Raji (cell line): Measurements from ENCODE around the gene LGALS1.
A peak's percentile ranks its signal among the peaks of the same experiment; 100 is the strongest.

Experiments used
- POLR2A ChIP-seq: IDR thresholded peaks from 2 replicates; pipeline ENCODE4 v1.6.1; 2011; ENCODE audit warnings: low read depth, low read length, control low read depth; ENCODE audit not compliant: insufficient read depth

Gene LGALS1

DNA sequence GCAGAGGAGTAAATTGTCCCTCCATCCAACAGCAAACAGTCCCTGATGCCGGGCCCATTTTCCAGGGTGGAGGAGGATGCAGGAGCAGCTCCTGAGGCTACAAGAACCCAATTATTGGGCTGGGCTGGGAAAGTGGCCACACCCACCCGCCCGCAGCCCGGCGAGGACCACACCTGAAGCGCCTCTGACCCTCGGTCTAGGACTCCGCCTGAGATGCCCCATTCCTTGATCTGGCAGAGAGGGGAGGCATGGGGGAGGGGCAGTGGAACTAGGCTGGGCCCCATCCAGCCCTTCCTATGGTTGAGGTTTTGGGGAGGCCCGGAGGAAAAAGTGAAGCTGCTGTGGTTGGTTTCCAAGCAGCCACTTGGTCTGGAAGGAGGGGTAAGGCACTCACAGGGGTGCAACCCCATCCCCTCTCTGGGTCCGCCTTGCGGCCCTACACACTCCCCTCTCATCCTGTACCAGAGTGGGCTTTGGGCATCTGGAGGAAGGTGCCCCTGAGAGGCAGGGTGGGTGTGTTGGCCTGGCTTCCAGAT lies 2.4 kb upstream of the LGALS1 start:
- TF ChIP-seq POLR2A: no peak

GRCh38 chr22:37674248-37674647 lies 1.2 kb upstream of the LGALS1 start:
- TF ChIP-seq POLR2A: no peak

DNA sequence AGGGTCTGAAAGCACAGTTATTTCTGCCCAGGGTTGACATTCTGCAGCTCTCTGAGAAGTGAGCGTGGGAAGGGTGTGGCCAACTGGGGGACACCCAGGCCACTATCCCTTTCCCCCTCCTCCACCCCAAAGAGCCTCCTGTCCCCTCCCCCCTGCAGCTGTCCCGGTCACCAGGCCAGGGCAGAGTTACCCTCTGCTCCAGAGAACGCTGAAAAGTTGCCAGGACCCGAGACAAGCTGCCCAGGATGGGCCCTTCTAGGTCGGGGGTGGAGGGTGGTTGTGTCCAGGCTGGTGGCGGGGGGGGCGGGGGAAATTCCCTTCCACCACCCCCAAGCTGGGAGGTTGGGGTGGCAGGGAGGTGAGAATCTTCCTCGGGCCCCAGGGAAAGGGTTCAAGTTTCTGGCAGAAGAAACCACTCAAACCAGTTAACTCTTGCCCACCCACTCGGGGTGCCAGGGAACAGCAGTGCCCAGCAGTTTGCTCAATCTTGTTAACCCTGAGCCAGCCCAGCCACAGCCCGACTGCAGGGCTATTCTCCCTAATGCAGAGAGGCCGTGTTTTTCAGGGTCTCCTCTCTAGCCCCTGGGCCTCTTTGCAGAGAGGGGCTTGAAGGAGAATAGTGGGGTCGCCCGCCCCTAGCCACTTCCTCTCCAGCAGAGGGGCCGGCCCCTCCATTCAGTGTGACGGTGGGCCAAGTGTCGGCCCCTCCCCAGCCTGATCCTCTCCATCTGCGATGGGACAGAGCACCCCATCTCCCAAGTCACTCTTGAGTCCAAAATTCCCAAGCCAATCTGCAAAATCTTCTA lies 697 bp downstream of the LGALS1 start:
- TF ChIP-seq POLR2A: no peak

DNA sequence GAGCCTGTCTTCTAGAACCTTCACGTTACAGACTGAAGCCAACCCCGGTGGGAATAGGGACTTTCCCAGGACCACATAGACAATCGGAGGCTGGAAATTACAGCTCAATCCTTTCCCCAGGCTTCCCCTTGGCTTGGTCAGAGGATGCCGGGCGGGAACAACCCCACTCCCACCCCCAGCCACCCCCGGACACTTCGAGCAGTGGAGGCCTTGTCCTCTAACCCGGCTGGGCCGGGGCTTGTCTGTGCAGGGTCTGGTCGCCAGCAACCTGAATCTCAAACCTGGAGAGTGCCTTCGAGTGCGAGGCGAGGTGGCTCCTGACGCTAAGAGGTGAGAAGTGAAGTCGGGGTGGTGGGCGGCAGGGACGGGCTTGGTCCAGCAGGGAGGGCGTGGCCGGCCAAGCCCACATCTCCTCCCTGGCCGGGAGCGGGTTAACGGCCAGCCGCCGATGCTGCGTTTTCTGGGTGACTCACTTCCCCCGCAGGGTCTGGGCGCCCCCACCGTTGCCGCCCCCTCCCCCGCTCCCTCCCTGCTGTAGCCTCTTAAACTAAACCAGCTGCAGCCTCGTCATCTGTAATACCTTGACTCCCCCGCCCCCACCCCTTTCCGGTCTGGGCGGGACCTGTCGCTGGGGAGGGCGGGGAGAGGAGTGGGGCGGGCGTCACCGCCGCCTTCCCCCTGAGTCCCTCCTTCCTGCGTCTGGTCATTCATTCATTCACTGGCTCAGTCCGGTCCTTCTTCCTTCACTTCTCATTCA lies 1.5 kb downstream of the LGALS1 start:
- peak; percentile 35; the same call in 1 of the 2 replicates for TF ChIP-seq POLR2A

DNA sequence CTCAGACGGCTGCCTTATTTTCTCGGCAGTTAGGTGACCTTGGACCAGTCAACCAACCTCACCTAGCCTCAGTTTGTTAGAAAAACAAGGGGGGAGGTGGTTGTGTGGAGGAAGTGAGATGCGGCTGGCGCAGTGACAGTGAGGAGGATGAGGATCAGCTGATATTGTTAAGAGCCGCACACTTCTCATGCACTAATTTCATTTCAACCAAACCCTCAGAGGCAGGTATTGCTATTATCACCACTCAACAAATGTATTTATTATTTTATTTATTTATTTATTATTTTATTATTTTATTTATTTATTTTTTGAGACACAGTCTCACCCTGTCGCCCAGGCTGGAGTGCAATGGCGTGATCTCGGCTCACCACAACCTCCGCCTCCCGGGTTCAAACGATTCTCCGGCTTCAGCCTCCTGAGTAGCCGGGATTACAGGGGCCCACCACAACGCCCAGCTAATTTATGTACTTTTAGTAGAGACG lies 2.1 kb downstream of the LGALS1 start:
- TF ChIP-seq POLR2A: no peak

DNA sequence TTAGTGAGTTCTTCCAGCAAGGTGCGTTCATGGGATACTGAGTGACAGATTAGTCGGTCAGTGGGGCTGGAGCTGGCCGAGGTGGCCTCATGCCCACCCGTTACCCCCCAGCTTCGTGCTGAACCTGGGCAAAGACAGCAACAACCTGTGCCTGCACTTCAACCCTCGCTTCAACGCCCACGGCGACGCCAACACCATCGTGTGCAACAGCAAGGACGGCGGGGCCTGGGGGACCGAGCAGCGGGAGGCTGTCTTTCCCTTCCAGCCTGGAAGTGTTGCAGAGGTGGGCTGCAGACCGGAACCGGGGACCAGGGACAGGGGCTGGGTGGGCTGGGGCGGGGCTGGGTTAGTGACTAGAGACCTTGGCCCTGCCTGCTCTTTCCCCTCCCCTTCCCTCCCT lies 2.9 kb downstream of the LGALS1 start:
- TF ChIP-seq POLR2A: no peak

GRCh38 chr22:37679670-37680069 lies 4.2 kb downstream of the LGALS1 start:
- TF ChIP-seq POLR2A: no peak

- TF ChIP-seq POLR2A: no peak
These were observed 4.9 kb downstream of the LGALS1 start for GRCh38 chr22:37680191-37680851.

DNA sequence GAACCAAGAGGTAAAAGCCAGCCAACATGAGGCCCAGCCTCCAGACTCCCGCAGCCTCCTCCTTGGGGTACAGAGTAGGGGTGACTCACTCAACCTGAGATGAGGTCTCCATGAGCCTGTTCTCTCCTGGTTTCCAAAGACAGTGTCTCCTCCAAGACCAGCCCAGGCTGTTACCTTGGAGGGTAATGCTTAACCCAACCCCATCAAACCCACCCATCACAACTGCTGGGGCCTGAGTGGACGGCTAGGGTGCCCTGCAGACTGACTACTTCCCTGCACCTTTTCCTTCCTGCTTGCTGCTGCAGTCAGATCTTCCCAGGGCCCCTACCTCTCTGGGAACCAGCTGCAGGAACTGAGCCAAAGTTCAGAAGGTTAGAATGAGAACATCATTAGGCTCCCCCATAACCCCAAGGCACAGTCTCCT lies 5.6 kb downstream of the LGALS1 start:
- TF ChIP-seq POLR2A: no peak

GRCh38 chr22:37681556-37682049 lies 6.2 kb downstream of the LGALS1 start:
- no peak for TF ChIP-seq POLR2A

GRCh38 chr22:37684803-37685615 lies 9.6 kb downstream of the LGALS1 start:
- no peak for TF ChIP-seq POLR2A

DNA sequence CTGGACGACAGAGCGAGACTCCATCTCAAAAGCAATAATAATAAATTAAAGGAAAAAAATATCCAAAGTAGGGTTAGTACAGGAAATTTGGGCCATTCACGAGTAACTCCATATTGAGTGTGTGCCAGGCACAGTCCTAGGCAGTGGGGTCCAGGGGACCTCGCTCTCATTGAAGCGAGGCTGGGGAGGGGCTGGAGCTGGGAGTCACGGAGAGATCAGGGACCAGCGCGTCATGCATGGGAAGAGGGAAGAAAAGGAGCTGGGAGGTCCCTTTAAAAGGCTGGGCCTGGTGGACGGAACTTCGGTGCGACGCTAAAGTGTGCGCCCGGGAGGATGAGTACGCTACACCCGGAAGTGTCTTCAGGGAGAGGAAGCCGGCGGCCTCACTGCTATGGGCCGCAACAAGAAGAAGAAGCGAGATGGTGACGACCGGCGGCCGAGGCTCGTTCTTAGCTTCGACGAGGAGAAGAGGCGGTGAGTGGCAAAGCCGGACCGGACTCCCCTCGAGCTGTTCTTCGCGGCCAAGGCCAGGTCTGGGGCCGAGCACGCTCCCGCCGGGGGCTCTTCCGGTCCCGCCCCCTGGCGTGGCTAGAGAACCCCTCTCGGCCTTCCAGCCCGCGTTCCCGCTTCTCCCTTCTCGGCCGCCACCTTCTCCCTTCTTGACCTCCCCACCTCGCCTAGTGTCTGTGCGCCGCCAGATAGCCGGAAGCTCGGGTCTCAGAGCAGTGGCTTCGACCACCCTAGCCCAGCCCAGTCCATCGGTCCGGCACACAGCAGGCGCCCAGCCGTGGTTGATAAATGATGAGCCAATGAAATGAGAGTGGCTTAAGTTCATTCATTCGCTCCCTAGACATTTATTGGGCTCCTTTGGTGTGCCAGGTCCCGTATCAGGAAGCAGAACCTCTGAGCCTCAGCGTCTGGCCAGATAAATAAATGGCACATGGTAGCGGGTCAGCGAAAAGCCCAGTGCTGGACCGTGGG lies 10.9 kb downstream of the LGALS1 start, which contains the start of gene NOL12:
Gene NOL12, plus strand, starts transcription at position 342 of the 981 bp plus-strand sequence. Its CDS starts 50 bp downstream, at position 392.
- TF ChIP-seq POLR2A: peak; percentile 77

DNA sequence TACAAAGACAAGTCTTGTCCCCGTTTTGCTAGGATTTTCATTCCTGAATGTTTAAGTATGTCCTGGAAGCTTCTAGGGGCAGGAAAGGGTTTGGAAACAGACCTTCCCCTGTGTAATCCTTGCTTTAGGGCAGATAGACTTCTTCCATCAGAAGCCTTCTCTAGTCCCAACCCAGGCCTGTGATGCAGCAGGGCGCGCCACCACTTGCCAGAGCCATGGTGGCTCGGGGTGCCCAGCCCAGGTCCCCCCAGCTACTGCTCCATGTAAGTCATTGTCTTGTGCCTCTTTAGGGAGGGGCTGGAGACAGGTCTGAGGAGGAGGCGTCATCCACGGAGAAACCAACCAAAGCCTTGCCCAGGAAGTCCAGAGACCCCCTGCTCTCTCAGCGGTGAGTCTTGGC lies 15.0 kb downstream of the LGALS1 start:
- no peak for TF ChIP-seq POLR2A
